Ishikawa (cell line): ENCODE data around the gene GLIS1.

ENCODE experiments used
- CEBPB ChIP-seq: IDR thresholded peaks from 2 replicates; pipeline ENCODE4 v1.6.1; 2012
- EP300 ChIP-seq: IDR thresholded peaks from 2 replicates; pipeline ENCODE4 v1.6.1; 2012; ENCODE audit warnings: borderline replicate concordance
- FOXM1 ChIP-seq: IDR thresholded peaks from 2 replicates; pipeline ENCODE4 v1.6.1; 2012; ENCODE audit warnings: low read depth, borderline replicate concordance
- MAX ChIP-seq: IDR thresholded peaks from 2 replicates; pipeline ENCODE4 v1.6.1; 2012
- NFIC ChIP-seq: IDR thresholded peaks from 2 replicates; pipeline ENCODE4 v1.6.1; 2012
- RAD21 ChIP-seq: IDR thresholded peaks from 2 replicates; pipeline ENCODE4 v1.6.1; 2012; ENCODE audit warnings: low read depth
- TAF1 ChIP-seq: IDR thresholded peaks from 2 replicates; pipeline ENCODE4 v1.6.1; 2012; ENCODE audit warnings: low read depth, mild to moderate bottlenecking
- YY1 ChIP-seq: IDR thresholded peaks from 2 replicates; pipeline ENCODE4 v1.6.1; 2012; ENCODE audit warnings: low read depth
- TF ChIP-seq, protein P1 (sequence below): IDR thresholded peaks from 2 replicates; pipeline ENCODE4 v1.6.1; 2012; ENCODE audit warnings: low read depth, mild to moderate bottlenecking

DNA sequence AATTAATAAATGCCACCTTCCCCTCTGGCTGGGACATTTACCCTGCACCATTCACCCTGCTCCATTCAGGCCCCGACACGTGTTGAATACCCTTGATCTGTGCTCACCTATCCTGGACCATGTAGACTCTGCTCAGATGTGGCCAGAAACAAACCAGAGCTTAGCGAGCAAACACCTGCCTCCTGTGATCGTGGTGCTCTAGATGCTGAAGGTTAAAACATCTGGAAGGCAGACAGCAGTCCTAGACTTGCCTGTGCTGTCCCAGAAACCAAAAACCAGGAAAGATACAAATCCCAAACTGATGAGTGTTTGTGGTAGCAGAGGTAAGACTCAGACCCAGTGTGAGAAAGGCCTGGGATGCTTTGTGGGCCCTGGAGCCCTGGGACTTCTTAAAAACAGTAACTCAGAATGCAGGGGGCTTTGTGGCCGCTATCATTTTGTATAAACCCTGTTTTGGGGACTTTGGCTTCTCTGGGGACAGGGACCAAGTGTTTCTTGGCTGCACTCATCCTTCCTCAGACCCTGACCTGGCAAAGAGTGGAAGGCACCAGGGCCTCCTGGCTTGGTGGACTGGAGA lies 180.1 kb downstream of the GLIS1 start:
- TF ChIP-seq RAD21 (no peak), FOXM1 (no peak), TAF1 (no peak), EP300 (no peak), MAX (no peak), NFIC (no peak), YY1 (no peak), CEBPB (no peak)
- TF ChIP-seq, protein P1, sequence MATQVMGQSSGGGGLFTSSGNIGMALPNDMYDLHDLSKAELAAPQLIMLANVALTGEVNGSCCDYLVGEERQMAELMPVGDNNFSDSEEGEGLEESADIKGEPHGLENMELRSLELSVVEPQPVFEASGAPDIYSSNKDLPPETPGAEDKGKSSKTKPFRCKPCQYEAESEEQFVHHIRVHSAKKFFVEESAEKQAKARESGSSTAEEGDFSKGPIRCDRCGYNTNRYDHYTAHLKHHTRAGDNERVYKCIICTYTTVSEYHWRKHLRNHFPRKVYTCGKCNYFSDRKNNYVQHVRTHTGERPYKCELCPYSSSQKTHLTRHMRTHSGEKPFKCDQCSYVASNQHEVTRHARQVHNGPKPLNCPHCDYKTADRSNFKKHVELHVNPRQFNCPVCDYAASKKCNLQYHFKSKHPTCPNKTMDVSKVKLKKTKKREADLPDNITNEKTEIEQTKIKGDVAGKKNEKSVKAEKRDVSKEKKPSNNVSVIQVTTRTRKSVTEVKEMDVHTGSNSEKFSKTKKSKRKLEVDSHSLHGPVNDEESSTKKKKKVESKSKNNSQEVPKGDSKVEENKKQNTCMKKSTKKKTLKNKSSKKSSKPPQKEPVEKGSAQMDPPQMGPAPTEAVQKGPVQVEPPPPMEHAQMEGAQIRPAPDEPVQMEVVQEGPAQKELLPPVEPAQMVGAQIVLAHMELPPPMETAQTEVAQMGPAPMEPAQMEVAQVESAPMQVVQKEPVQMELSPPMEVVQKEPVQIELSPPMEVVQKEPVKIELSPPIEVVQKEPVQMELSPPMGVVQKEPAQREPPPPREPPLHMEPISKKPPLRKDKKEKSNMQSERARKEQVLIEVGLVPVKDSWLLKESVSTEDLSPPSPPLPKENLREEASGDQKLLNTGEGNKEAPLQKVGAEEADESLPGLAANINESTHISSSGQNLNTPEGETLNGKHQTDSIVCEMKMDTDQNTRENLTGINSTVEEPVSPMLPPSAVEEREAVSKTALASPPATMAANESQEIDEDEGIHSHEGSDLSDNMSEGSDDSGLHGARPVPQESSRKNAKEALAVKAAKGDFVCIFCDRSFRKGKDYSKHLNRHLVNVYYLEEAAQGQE = no peak
